Stimulated activated memory B cell treated with anti-CD40 and anti-IgM and Interleukin-4, amounts not matched to agents 10 μg/mL and 1 μg/mL and 100 μg/mL, for 72 hours (primary cell): ENCODE data around the gene MDM1.

Experiments used
- ATAC-seq: fragments of 150-1000 bp; cut with Tn5 transposase; 2 replicates; pipeline ENCODE4 v1.10.0; 2021
- H3K27ac Mint-ChIP-seq: one replicate; pipeline ENCODE4 v1.8.0; 2022; ENCODE audit warnings: mild to moderate bottlenecking, mixed read lengths
- H3K27me3 Mint-ChIP-seq: one replicate; pipeline ENCODE4 v1.8.0; 2022; ENCODE audit warnings: mixed read lengths
- H3K36me3 Mint-ChIP-seq: one replicate; pipeline ENCODE4 v1.8.0; 2022; ENCODE audit warnings: mixed read lengths
- H3K4me1 Mint-ChIP-seq: one replicate; pipeline ENCODE4 v1.8.0; 2022; ENCODE audit warnings: mixed read lengths
- H3K4me3 Mint-ChIP-seq: one replicate; pipeline ENCODE4 v1.8.0; 2022; ENCODE audit warnings: mild to moderate bottlenecking, moderate library complexity, mixed read lengths
- H3K9me3 Mint-ChIP-seq: one replicate; pipeline ENCODE4 v1.8.0; 2022; ENCODE audit warnings: mixed read lengths

MDM1 gene

GRCh38 chr12:68317047-68317667 lies 15.0 kb downstream of the MDM1 start:
- Mint-ChIP-seq H3K4me3 (no peak overlapping the region), H3K9me3 (no peaks in the 10 kb centered on the region), H3K27ac (no peak overlapping the region), H3K4me1 (no peaks in the 10 kb centered on the region), H3K36me3 (peaks cover 12% of the 10 kb centered on the region), H3K27me3 (no peaks in the 10 kb centered on the region)
- ATAC-seq = no peak

GRCh38 chr12:68310370-68310769 lies 21.8 kb downstream of the MDM1 start:
- Mint-ChIP-seq H3K36me3 (peaks cover 34% of the 10 kb centered on the region), H3K4me1 (peaks cover 16% of the 10 kb centered on the region), H3K9me3 (no peaks in the 10 kb centered on the region), H3K27ac (no peak overlapping the region), H3K27me3 (no peaks in the 10 kb centered on the region), H3K4me3 (no peak overlapping the region)
- no peak for ATAC-seq

- no peak overlapping the region for H3K4me3 Mint-ChIP-seq
- peaks cover 22% of the 10 kb centered on the region for H3K4me1 Mint-ChIP-seq
- H3K27ac Mint-ChIP-seq = no peak overlapping the region
- H3K36me3 Mint-ChIP-seq = peaks cover 52% of the 10 kb centered on the region
- ATAC-seq = no peak
- H3K27me3 Mint-ChIP-seq = no peaks in the 10 kb centered on the region
- no peaks in the 10 kb centered on the region for H3K9me3 Mint-ChIP-seq
Measured at GRCh38 chr12:68306564-68306963, 25.6 kb downstream of the MDM1 start.

- H3K36me3 Mint-ChIP-seq = peaks cover 65% of the 10 kb centered on the region
- peaks cover 22% of the 10 kb centered on the region for H3K4me1 Mint-ChIP-seq
- ATAC-seq = no peak
- H3K4me3 Mint-ChIP-seq = no peak overlapping the region
- H3K27ac Mint-ChIP-seq = peak overlapping the region; percentile 22
- no peaks in the 10 kb centered on the region for H3K27me3 Mint-ChIP-seq
- peaks cover 4% of the 10 kb centered on the region for H3K9me3 Mint-ChIP-seq
Measured at GRCh38 chr12:68305278-68305677, 26.9 kb downstream of the MDM1 start.

- Mint-ChIP-seq H3K4me3 (no peak overlapping the region), H3K4me1 (peaks cover 22% of the 10 kb centered on the region), H3K36me3 (peaks cover 72% of the 10 kb centered on the region), H3K27me3 (no peaks in the 10 kb centered on the region), H3K9me3 (peaks cover 7% of the 10 kb centered on the region), H3K27ac (no peak overlapping the region)
- no peak for ATAC-seq
Measured at GRCh38 chr12:68304626-68305025, 27.5 kb downstream of the MDM1 start.

GRCh38 chr12:68303850-68304249 lies 28.3 kb downstream of the MDM1 start:
- H3K4me1 Mint-ChIP-seq = peaks cover 27% of the 10 kb centered on the region
- no peak overlapping the region for H3K4me3 Mint-ChIP-seq
- no peak overlapping the region for H3K27ac Mint-ChIP-seq
- H3K27me3 Mint-ChIP-seq = no peaks in the 10 kb centered on the region
- H3K9me3 Mint-ChIP-seq = peaks cover 7% of the 10 kb centered on the region
- H3K36me3 Mint-ChIP-seq = peaks cover 74% of the 10 kb centered on the region
- ATAC-seq = no peak

- H3K27ac Mint-ChIP-seq = no peak overlapping the region
- H3K36me3 Mint-ChIP-seq = peaks cover 65% of the 10 kb centered on the region
- H3K4me3 Mint-ChIP-seq = no peak overlapping the region
- peaks cover 7% of the 10 kb centered on the region for H3K9me3 Mint-ChIP-seq
- ATAC-seq = no peak
- peaks cover 6% of the 10 kb centered on the region for H3K4me1 Mint-ChIP-seq
- no peaks in the 10 kb centered on the region for H3K27me3 Mint-ChIP-seq
Measured at GRCh38 chr12:68297929-68298328, 34.2 kb downstream of the MDM1 start.

- Mint-ChIP-seq H3K27me3 (no peaks in the 10 kb centered on the region), H3K4me1 (peaks cover 14% of the 10 kb centered on the region), H3K27ac (no peak overlapping the region), H3K9me3 (no peaks in the 10 kb centered on the region), H3K36me3 (peaks cover 28% of the 10 kb centered on the region), H3K4me3 (no peak overlapping the region)
- no peak for ATAC-seq
Measured at GRCh38 chr12:68294251-68294650, 37.9 kb downstream of the MDM1 start.

- Mint-ChIP-seq H3K27ac (no peak overlapping the region), H3K4me3 (no peak overlapping the region), H3K4me1 (peaks cover 9% of the 10 kb centered on the region), H3K36me3 (peaks cover 19% of the 10 kb centered on the region), H3K9me3 (no peaks in the 10 kb centered on the region), H3K27me3 (no peaks in the 10 kb centered on the region)
- ATAC-seq = no peak
Measured at GRCh38 chr12:68293347-68293746, 38.8 kb downstream of the MDM1 start.

GRCh38 chr12:68292151-68292943 lies 39.8 kb downstream of the MDM1 start:
- peaks cover 9% of the 10 kb centered on the region for H3K4me1 Mint-ChIP-seq
- peaks cover 10% of the 10 kb centered on the region for H3K36me3 Mint-ChIP-seq
- H3K27me3 Mint-ChIP-seq = no peaks in the 10 kb centered on the region
- H3K27ac Mint-ChIP-seq = no peak overlapping the region
- no peaks in the 10 kb centered on the region for H3K9me3 Mint-ChIP-seq
- no peak overlapping the region for H3K4me3 Mint-ChIP-seq
- ATAC-seq = no peak

- Mint-ChIP-seq H3K27ac (no peak overlapping the region), H3K36me3 (peaks cover 5% of the 10 kb centered on the region), H3K27me3 (no peaks in the 10 kb centered on the region), H3K4me1 (peaks cover 9% of the 10 kb centered on the region), H3K9me3 (no peaks in the 10 kb centered on the region), H3K4me3 (no peak overlapping the region)
- no peak for ATAC-seq
Measured at GRCh38 chr12:68291396-68292036, 40.6 kb downstream of the MDM1 start.

GRCh38 chr12:68290126-68290525 lies 42.0 kb downstream of the MDM1 start:
- Mint-ChIP-seq H3K4me3 (no peak overlapping the region), H3K4me1 (peaks cover 9% of the 10 kb centered on the region), H3K27me3 (no peaks in the 10 kb centered on the region), H3K27ac (no peak overlapping the region), H3K9me3 (no peaks in the 10 kb centered on the region), H3K36me3 (peaks cover 5% of the 10 kb centered on the region)
- ATAC-seq = peak; percentile 87

GRCh38 chr12:68287106-68287505 lies 45.1 kb downstream of the MDM1 start:
- Mint-ChIP-seq H3K27ac (no peak overlapping the region), H3K4me3 (no peak overlapping the region), H3K9me3 (no peaks in the 10 kb centered on the region), H3K4me1 (peaks cover 9% of the 10 kb centered on the region), H3K36me3 (no peaks in the 10 kb centered on the region), H3K27me3 (no peaks in the 10 kb centered on the region)
- no peak for ATAC-seq

- H3K27ac Mint-ChIP-seq = no peak overlapping the region
- H3K27me3 Mint-ChIP-seq = no peaks in the 10 kb centered on the region
- no peak overlapping the region for H3K4me3 Mint-ChIP-seq
- H3K9me3 Mint-ChIP-seq = no peaks in the 10 kb centered on the region
- H3K36me3 Mint-ChIP-seq = no peaks in the 10 kb centered on the region
- H3K4me1 Mint-ChIP-seq = peaks cover 9% of the 10 kb centered on the region
- no peak for ATAC-seq
Measured at GRCh38 chr12:68286396-68286795, 45.8 kb downstream of the MDM1 start.

GRCh38 chr12:68285541-68285940 lies 46.6 kb downstream of the MDM1 start:
- no peaks in the 10 kb centered on the region for H3K27me3 Mint-ChIP-seq
- H3K4me3 Mint-ChIP-seq = no peak overlapping the region
- ATAC-seq = no peak
- H3K36me3 Mint-ChIP-seq = no peaks in the 10 kb centered on the region
- no peak overlapping the region for H3K27ac Mint-ChIP-seq
- peaks cover 8% of the 10 kb centered on the region for H3K4me1 Mint-ChIP-seq
- no peaks in the 10 kb centered on the region for H3K9me3 Mint-ChIP-seq
